ENCODE measurements around the gene ME2.
A peak's percentile ranks its signal among the peaks of the same experiment; 100 is the strongest.
"Not testable (repeated sequence)": the region's sequence is repeated elsewhere in the genome, so short reads cannot be mapped to it uniquely, and the experiment has no call there.

Gene ME2

DNA sequence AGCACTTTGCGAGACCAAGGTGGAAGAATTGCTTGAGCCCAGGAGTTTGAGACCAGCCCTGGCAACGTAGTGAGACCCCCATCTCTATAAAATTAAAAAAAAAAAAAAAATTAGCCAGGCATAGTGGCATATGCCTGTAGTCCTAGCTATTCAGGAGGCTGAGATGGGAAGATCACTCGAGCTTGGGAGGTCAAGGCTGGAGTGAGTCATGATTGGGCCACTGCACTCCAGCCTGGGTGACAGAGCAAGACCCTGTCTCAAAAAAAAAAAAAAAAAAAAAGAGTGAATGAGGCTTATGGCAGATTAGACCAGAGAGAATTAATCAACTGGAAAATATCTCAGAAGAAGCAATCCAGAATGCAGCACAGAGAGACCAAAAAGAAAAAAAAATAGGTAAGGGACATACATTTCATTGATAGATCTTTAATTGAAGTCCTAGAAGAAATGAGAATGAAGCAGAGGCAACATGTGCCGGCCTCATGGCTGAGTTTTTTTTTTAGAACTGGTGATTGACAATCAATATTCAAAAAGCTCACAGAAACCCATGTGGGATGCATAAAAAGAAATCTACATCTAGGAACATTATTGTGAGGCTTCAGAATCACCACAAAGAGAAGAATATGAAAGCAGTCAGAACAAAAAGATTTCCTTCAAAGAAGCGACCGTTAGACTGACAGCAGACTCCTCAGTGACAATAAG, 56.7 kb downstream of the ME2 start:
- DNase-seq (ENCODE audit: low read depth in 2 of 2), result no peak
- TF ChIP-seq, protein P1, sequence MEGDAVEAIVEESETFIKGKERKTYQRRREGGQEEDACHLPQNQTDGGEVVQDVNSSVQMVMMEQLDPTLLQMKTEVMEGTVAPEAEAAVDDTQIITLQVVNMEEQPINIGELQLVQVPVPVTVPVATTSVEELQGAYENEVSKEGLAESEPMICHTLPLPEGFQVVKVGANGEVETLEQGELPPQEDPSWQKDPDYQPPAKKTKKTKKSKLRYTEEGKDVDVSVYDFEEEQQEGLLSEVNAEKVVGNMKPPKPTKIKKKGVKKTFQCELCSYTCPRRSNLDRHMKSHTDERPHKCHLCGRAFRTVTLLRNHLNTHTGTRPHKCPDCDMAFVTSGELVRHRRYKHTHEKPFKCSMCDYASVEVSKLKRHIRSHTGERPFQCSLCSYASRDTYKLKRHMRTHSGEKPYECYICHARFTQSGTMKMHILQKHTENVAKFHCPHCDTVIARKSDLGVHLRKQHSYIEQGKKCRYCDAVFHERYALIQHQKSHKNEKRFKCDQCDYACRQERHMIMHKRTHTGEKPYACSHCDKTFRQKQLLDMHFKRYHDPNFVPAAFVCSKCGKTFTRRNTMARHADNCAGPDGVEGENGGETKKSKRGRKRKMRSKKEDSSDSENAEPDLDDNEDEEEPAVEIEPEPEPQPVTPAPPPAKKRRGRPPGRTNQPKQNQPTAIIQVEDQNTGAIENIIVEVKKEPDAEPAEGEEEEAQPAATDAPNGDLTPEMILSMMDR (IDR thresholded peaks at IDR 0.05; ENCODE audit: low read depth, low read length), result no peak
- H3K4me3 ChIP-seq (replicated peaks in 1 of 2; ENCODE audit: low read depth in 2 of 2, low read length in 2 of 2), result no peak overlapping the region

DNA sequence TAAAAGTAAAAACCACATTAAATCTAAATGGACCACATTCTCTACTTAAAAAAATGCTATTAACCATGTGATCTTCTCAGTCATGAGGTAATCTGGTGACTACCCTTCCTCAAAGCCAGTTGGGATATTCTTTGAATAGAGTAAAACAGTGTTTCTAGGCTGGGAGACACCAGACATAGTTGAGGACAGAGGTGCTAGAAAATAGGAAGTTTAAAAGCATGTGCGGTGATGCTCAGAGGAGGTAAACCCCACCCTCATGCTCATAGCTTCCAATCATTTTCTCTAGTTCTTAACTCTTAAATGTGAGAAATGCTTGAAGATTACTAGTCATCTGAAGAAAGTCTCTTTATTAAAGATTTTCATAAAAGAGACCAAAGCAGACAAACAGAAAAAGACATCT, 58.3 kb downstream of the ME2 start:
- H3K4me3 ChIP-seq (replicated peaks in 1 of 2; ENCODE audit: low read depth in 2 of 2, low read length in 2 of 2), result no peak overlapping the region
- TF ChIP-seq, protein P1 (IDR thresholded peaks at IDR 0.05; ENCODE audit: low read depth, low read length), result no peak
- DNase-seq (ENCODE audit: low read depth in 2 of 2), result no peak

DNA sequence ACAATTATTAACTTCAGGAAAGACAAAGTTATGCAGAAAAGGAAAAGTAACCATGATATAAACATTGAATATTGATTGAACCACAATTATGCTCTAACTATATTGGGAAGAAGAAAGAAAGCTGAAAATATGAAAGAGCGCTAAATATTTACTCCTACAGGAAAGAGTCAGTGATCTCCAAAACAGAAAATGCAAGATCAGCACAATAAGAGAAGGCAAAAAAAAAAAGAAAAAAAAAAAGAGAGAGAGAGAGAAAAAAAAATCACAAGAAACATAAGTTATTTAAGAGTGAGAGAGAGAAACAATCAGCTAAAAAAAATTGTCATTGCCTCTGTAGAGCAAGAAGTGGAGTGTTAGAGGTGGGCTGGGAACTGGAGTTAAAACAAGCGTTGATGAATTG, 60.0 kb downstream of the ME2 start:
- no peak for DNase-seq (ENCODE audit: low read depth in 2 of 2)
- TF ChIP-seq, protein P1 (IDR thresholded peaks at IDR 0.05; ENCODE audit: low read depth, low read length), result no peak
- H3K4me3 ChIP-seq (replicated peaks in 1 of 2; ENCODE audit: low read depth in 2 of 2, low read length in 2 of 2), result no peak overlapping the region

DNA sequence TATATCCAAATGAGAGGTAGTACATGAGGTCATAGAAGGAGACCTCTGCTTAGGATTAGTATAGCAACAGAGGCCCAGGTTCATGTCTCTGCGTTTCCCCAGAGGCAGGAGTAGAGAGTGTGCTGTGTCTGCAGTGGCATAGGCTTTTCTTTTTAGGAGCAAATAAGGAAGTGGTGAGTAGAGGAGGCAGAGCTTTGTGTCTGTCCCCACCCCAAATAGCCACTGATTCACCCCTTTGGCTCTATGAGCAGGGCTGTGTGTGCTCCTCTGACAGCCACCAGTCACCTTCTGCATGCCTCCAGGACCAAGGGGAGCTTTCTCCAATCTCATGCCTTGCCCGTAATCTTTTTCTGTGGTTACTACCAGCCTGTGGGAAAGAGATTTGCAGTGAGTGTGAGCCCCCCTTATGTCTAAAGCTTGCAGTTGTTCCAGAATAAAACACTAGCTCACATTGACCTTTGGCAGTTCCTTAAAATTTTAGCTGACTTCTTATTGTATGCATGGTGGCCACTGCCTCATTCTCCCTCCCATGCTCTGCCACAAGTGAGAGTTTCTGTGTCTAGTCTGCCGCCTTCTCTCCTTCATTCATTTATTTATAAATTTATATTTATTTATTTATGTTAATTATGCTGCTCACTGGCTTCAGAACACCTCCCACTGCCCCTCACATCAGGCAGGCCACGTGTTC, 65.5 kb downstream of the ME2 start:
- TF ChIP-seq, protein P1 (IDR thresholded peaks at IDR 0.05; ENCODE audit: low read depth, low read length), result no peak
- no peak overlapping the region for H3K4me3 ChIP-seq (replicated peaks in 1 of 2; ENCODE audit: low read depth in 2 of 2, low read length in 2 of 2)
- DNase-seq (ENCODE audit: low read depth in 2 of 2), result peak; percentile 6 to 15

DNA sequence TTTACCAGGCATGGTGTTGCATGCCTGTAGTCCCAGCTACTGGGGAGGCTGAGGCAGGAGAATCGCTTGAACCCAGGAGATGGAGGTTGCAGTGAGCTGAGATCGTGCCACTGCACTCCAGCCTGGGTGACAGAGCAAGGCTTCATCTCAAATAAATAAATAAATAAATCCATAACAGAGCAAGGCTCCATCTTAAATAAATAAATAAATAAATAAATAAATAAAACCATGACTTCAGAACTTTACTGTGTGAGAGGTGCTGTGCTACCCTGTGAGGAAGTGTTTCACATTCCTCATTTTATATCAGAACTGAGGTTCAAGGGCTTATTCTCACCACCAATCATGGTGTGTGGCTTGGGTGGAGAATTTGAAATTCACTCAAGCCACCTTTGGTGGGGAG, 67.0 kb downstream of the ME2 start:
- not testable (repeated sequence) for H3K4me3 ChIP-seq (replicated peaks in 1 of 2; ENCODE audit: low read depth in 2 of 2, low read length in 2 of 2); DNase-seq (ENCODE audit: low read depth in 2 of 2)

DNA sequence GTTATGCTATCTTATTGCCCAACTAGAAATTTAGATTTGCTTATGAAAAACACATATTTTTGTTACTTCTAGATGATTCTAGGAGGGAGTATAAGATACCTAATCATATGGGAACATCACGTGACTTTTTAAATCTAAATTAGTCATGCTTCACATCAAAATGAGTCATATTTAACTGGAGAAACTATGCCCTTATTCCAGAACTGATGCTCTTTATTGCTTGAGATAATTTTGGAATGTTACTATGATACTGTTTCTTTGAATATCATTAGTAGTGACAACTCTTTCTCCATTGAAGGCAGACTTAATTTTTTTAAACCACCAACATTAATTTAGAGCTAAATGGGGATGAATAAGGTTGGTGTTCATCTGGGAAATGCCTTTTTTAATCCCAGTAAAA, 69.0 kb downstream of the ME2 start:
- H3K4me3 ChIP-seq (replicated peaks in 1 of 2; ENCODE audit: low read depth in 2 of 2, low read length in 2 of 2), result no peak overlapping the region
- DNase-seq (ENCODE audit: low read depth in 2 of 2), result peak; percentile 45 to 57

DNA sequence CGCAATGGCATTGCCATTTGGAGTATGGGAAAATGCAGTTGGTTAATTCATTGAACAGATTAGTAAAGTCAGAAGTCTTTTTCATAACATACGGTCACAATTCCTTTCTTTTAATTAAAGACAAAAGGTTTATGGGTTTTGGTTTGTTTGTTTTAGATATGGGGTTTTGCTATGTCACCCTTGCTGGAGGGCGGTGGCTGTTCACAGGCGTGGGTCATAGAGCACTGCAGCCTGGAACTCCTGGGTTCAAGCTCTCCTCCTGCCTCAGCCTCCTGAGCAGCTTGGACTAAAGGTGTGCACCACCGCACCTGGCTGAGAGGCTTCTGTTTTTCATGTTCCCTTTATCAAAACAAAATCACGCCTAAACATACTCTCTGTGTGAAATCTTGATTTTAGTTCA, 70.3 kb downstream of the ME2 start:
- TF ChIP-seq, protein P1 (IDR thresholded peaks at IDR 0.05; ENCODE audit: low read depth, low read length), result no peak
- H3K4me3 ChIP-seq (replicated peaks in 1 of 2; ENCODE audit: low read depth in 2 of 2, low read length in 2 of 2), result no peak overlapping the region

More for the DNA sequence above, 69.0 kb downstream of the ME2 start:
- TF ChIP-seq, protein P1 (IDR thresholded peaks at IDR 0.05; ENCODE audit: low read depth, low read length), result no peak

More for the DNA sequence above, 70.3 kb downstream of the ME2 start:
- DNase-seq (ENCODE audit: low read depth in 2 of 2), result no peak
